ENCODE measurements around the gene LRRC46. TPM values are rescaled to one million over a fixed set of nuclear protein-coding genes. Genes with fewer than 3 reads are reported as not detected.

Gene LRRC46
- total and polyA plus RNA-seq, 2 of the 13 experiments (the other 11 are each of a cell fraction or from before 2014, with no cell fraction given), result 0.09 TPM

DNA sequence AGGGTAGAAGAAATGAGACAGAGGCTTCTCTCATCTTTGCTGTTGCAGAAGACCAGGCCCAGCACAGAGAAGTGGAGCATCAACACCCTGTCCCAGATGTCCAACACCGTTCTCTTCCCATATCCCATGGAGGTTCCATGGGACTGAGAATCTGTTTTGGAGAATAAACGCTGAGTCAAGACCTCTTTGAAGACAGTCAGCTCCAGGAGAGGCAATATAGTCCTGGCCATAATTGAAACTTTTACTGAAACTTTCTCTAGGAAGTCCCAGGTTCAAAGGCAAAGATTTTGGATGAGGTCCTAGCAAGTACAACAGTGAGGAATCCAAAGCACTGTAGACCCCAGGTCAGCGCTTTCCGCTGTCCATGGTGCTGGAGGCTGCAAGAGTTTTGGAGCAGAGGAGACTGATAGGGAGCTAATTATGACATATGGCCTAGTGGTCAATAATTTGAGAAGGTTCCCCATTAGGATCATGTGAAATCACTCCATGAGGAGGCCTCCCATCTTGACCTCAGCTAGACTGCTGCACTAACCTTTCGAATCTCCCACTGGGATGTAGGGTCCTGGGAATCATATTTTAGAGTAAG is 45.8 kb upstream of the LRRC46 start (continued):
- TF ChIP-seq, protein P1, sequence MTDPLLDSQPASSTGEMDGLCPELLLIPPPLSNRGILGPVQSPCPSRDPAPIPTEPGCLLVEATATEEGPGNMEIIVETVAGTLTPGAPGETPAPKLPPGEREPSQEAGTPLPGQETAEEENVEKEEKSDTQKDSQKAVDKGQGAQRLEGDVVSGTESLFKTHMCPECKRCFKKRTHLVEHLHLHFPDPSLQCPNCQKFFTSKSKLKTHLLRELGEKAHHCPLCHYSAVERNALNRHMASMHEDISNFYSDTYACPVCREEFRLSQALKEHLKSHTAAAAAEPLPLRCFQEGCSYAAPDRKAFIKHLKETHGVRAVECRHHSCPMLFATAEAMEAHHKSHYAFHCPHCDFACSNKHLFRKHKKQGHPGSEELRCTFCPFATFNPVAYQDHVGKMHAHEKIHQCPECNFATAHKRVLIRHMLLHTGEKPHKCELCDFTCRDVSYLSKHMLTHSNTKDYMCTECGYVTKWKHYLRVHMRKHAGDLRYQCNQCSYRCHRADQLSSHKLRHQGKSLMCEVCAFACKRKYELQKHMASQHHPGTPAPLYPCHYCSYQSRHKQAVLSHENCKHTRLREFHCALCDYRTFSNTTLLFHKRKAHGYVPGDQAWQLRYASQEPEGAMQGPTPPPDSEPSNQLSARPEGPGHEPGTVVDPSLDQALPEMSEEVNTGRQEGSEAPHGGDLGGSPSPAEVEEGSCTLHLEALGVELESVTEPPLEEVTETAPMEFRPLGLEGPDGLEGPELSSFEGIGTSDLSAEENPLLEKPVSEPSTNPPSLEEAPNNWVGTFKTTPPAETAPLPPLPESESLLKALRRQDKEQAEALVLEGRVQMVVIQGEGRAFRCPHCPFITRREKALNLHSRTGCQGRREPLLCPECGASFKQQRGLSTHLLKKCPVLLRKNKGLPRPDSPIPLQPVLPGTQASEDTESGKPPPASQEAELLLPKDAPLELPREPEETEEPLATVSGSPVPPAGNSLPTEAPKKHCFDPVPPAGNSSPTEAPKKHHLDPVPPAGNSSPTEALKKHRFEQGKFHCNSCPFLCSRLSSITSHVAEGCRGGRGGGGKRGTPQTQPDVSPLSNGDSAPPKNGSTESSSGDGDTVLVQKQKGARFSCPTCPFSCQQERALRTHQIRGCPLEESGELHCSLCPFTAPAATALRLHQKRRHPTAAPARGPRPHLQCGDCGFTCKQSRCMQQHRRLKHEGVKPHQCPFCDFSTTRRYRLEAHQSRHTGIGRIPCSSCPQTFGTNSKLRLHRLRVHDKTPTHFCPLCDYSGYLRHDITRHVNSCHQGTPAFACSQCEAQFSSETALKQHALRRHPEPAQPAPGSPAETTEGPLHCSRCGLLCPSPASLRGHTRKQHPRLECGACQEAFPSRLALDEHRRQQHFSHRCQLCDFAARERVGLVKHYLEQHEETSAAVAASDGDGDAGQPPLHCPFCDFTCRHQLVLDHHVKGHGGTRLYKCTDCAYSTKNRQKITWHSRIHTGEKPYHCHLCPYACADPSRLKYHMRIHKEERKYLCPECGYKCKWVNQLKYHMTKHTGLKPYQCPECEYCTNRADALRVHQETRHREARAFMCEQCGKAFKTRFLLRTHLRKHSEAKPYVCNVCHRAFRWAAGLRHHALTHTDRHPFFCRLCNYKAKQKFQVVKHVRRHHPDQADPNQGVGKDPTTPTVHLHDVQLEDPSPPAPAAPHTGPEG (CRISPR knock-in tag; IDR thresholded peaks at IDR 0.05), result no peak
- no peak for TF ChIP-seq ZNF17 (CRISPR knock-in tag; IDR thresholded peaks at IDR 0.05)
- TF ChIP-seq MAZ (IDR thresholded peaks at IDR 0.05; ENCODE audit: borderline replicate concordance, low read depth, low read length), result no peak
- 0 out of 2 replicates have a peak, but pooled peaks have one; percentile 34 for TF ChIP-seq MAZ (CRISPR knock-in tag; IDR thresholded peaks at IDR 0.05; ENCODE audit: low read depth)
- TF ChIP-seq, protein P2, sequence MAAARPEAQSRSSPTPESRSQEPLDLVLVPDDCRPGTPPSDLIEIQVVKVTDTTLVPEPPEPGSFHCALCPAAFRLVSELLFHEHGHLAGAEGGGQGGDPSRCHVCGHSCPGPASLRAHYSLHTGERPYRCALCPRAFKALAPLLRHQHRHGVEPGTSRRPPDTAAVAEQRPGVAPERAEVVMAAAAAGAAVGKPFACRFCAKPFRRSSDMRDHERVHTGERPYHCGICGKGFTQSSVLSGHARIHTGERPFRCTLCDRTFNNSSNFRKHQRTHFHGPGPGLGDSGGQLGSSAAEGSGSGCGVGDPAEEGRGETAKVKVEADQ (CRISPR knock-in tag; IDR thresholded peaks at IDR 0.05; ENCODE audit: borderline replicate concordance), result no peak
- TF ChIP-seq, protein P3, sequence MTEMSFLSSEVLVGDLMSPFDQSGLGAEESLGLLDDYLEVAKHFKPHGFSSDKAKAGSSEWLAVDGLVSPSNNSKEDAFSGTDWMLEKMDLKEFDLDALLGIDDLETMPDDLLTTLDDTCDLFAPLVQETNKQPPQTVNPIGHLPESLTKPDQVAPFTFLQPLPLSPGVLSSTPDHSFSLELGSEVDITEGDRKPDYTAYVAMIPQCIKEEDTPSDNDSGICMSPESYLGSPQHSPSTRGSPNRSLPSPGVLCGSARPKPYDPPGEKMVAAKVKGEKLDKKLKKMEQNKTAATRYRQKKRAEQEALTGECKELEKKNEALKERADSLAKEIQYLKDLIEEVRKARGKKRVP (CRISPR knock-in tag; IDR thresholded peaks at IDR 0.05), result 0 out of 4 replicates have a peak, but pooled peaks of 1 of the 2 experiments have one; percentile 19
- TF ChIP-seq NFKBIZ (CRISPR knock-in tag; IDR thresholded peaks at IDR 0.05), result 0 out of 2 replicates have a peak, but pooled peaks have one; percentile 71
- no peak for TF ChIP-seq DPF2 (CRISPR knock-in tag; IDR thresholded peaks at IDR 0.05; ENCODE audit: borderline replicate concordance, low read depth)
- TF ChIP-seq PHB2 (IDR thresholded peaks at IDR 0.05; ENCODE audit: partially characterized antibody), result no peak
- TF ChIP-seq HMGA1 (CRISPR knock-in tag; conservative IDR thresholded peaks at IDR 0.05), result no peak
- peak; percentile 46; the same call in 1 of the 2 replicates for TF ChIP-seq ZSCAN21 (CRISPR knock-in tag; IDR thresholded peaks at IDR 0.05; ENCODE audit: borderline replicate concordance)
- no peak for TF ChIP-seq ZNF556 (CRISPR knock-in tag; IDR thresholded peaks at IDR 0.05; ENCODE audit: borderline replicate concordance)
- TF ChIP-seq, protein P4, sequence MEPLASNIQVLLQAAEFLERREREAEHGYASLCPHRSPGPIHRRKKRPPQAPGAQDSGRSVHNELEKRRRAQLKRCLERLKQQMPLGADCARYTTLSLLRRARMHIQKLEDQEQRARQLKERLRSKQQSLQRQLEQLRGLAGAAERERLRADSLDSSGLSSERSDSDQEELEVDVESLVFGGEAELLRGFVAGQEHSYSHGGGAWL (CRISPR knock-in tag; IDR thresholded peaks at IDR 0.05), result peak; percentile 68; the same call in 1 of the 2 replicates
- TF ChIP-seq MZF1 (CRISPR knock-in tag; IDR thresholded peaks at IDR 0.05; ENCODE audit: borderline replicate concordance), result no peak
- no peak for TF ChIP-seq GZF1 (CRISPR knock-in tag; IDR thresholded peaks at IDR 0.05)
- no peak for TF ChIP-seq HIVEP1 (CRISPR knock-in tag; IDR thresholded peaks at IDR 0.05)
- no peak for TF ChIP-seq ZNF713 (CRISPR knock-in tag; IDR thresholded peaks at IDR 0.05)
- TF ChIP-seq NCOA1 (CRISPR knock-in tag; IDR thresholded peaks at IDR 0.05), result no peak
- no peak for TF ChIP-seq DMAP1 (CRISPR knock-in tag; IDR thresholded peaks at IDR 0.05)
- no peak for TF ChIP-seq MAFG (CRISPR knock-in tag; IDR thresholded peaks at IDR 0.05)
- TF ChIP-seq, protein P5, sequence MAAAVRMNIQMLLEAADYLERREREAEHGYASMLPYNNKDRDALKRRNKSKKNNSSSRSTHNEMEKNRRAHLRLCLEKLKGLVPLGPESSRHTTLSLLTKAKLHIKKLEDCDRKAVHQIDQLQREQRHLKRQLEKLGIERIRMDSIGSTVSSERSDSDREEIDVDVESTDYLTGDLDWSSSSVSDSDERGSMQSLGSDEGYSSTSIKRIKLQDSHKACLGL (CRISPR knock-in tag; IDR thresholded peaks at IDR 0.05), result peak; percentile 43; the same call in 1 of the 2 replicates
- no peak for TF ChIP-seq CREM (IDR thresholded peaks at IDR 0.05)
- no peak for TF ChIP-seq CREM (CRISPR knock-in tag; IDR thresholded peaks at IDR 0.05)

All from HepG2 (cell line).